Common myeloid progenitor, CD34-positive (primary cell): Measurements from ENCODE around the gene HAUS2.

Experiments used
- CTCF ChIA-PET: fragments of 350-600 bp; sonication (Branson Sonifier 250); formaldehyde crosslinking; loops from one replicate; lab custom pipeline; 2021; ENCODE audit warnings: antibody characterized with exemption; lab: Charles Lee
- POLR2A ChIA-PET: fragments of 350-600 bp; sonication (Branson Sonifier 250); formaldehyde crosslinking; loops from one replicate; lab custom pipeline; 2021; ENCODE audit warnings: antibody characterized with exemption; lab: Charles Lee
- DNase-seq, 3 donors: peaks; one replicate each; pipeline versions ENCODE4 v3.0.0 to v3.0.0-alpha.2; 2013
- H3K27ac ChIP-seq, 2 experiments: 1 replicate in 1 of 2; 2 replicates in 1 of 2; pipeline ENCODE4 v1.7.0; 2013; ENCODE audit warnings: inconsistent platforms in 2 of 2, low read length in 2 of 2, mild to moderate bottlenecking in 2 of 2, low read depth in 1 of 2, moderate library complexity in 1 of 2; ENCODE audit not compliant: severe bottlenecking in 2 of 2, insufficient read depth in 1 of 2, poor library complexity in 1 of 2
- H3K27me3 ChIP-seq, 5 experiments: replicated peaks in 2 of 5; 1 replicate in 3 of 5; 2 replicates in 2 of 5; pipeline versions ENCODE4 v1.6.1 to v1.7.0; 2013; ENCODE audit warnings: low read length in 4 of 5, mild to moderate bottlenecking in 2 of 5, moderate library complexity in 2 of 5, inconsistent platforms in 1 of 5; ENCODE audit not compliant: insufficient read depth in 5 of 5, control insufficient read depth in 4 of 5
- H3K36me3 ChIP-seq, 4 experiments: 1 replicate in 2 of 4; 2 replicates in 2 of 4; pipeline versions ENCODE4 v1.6.1 to v1.7.0; 2013; ENCODE audit warnings: low read length in 3 of 4, control low read depth in 1 of 4, mild to moderate bottlenecking in 1 of 4; ENCODE audit not compliant: control insufficient read depth in 4 of 4, insufficient read depth in 4 of 4
- H3K4me1 ChIP-seq, 4 experiments: 1 replicate in 3 of 4; 2 replicates in 1 of 4; pipeline versions ENCODE4 v1.6.1 to v1.7.1; 2013; ENCODE audit warnings: low read length in 3 of 4, mild to moderate bottlenecking in 3 of 4, control low read depth in 1 of 4, inconsistent platforms in 1 of 4, moderate library complexity in 1 of 4; ENCODE audit not compliant: control insufficient read depth in 4 of 4, insufficient read depth in 4 of 4; ENCODE audit errors: control extremely low read depth in 1 of 4
- H3K4me3 ChIP-seq, 7 experiments: 1 replicate in 4 of 7; 2 replicates in 3 of 7; pipeline versions ENCODE4 v1.5.1 to v1.7.0; 2013; ENCODE audit warnings: mild to moderate bottlenecking in 7 of 7, low read length in 6 of 7, moderate library complexity in 6 of 7, inconsistent platforms in 2 of 7, low read depth in 2 of 7, control low read depth in 1 of 7; ENCODE audit not compliant: insufficient read depth in 4 of 7, control insufficient read depth in 1 of 7; ENCODE audit errors: extremely low read depth in 1 of 7
- H3K9me3 ChIP-seq, 5 experiments: 1 replicate in 4 of 5; 2 replicates in 1 of 5; pipeline versions ENCODE4 v1.6.1 to v1.7.1; 2013; ENCODE audit warnings: low read length in 4 of 5, mild to moderate bottlenecking in 2 of 5, inconsistent platforms in 1 of 5, low read depth in 1 of 5, moderate library complexity in 1 of 5; ENCODE audit not compliant: control insufficient read depth in 4 of 5, insufficient read depth in 2 of 5; ENCODE audit errors: control extremely low read depth in 1 of 5
- WGBS: methylation state at CpG from one replicate; pipeline ENCODE4 v1.1.5; 2013; ENCODE audit not compliant: insufficient coverage; 5-methylcytosine and 5-hydroxymethylcytosine counted together

HAUS2 gene

GRCh38 chr15:42508263-42508690 is 40.4 kb upstream of the HAUS2 start:
- WGBS = 80% methylated on average over 8 of the region's 9 CpGs
- POLR2A ChIA-PET = no interaction called here
- Histone ChIP-seq H3K4me3 (no peak overlapping the region), H3K36me3 (peaks cover 2 to 6% (median 2%) of the 10 kb centered on the region in 4 experiments), H3K4me1 (peaks cover 12 to 26% (median 22%) of the 10 kb centered on the region in 4 experiments), H3K27ac (peak overlapping the region in 1 of 2 experiments; percentile 9), H3K27me3 (no peaks in the 10 kb centered on the region), H3K9me3 (no peaks in the 10 kb centered on the region)
- peak in 2 of 3 donors; percentile 69 to 83 for DNase-seq
- CTCF ChIA-PET = interaction anchor here (1.0 kb wide), 1 partner anchor 9 kb away, joined by 3 read pairs; no protein-coding TSS in a partner anchor

DNA sequence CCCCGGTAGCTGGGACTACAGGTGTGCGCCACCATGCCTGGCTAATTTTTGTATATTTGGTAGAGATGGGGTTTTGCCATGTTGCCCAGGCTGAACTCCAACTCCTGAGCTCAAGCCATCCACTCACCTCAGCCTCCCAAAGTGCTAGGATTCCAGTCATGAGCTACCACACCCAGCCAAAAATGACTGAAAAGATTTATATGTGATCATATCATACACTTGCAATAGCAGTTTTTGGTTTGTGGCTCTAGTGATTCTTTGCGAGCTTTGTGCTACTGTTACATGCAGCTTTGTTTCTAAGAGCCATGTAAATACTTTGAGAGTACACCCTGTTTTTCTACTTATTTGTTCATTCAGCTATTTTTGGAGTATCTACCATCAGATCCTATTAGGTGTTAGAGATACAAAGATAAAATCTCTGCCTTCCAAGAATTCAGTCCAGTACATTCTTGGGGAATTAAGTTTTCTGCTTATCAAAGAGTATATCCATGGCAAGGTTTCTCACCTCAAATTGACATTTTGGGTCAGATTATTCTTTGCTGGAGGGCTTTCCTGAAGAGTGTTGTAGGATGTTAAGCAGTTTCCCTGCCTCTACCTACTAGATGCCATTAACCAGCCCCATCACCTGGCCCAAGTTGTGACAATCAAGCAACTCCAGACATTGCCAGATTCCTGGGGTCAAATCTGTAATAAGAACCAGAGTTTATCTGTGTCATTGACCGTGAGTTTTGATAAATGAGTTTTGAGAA is 38.2 kb upstream of the HAUS2 start:
- peak overlapping the region in 5 of 7 experiments; percentile 10 to 75 (median 58) for H3K4me3 ChIP-seq
- H3K4me1 ChIP-seq = peaks cover 12 to 22% (median 20%) of the 10 kb centered on the region in 4 experiments
- no CpG with 5 or more reads among the region's 4 CpGs for WGBS
- no peaks in the 10 kb centered on the region for H3K27me3 ChIP-seq
- no peaks in the 10 kb centered on the region for H3K9me3 ChIP-seq
- POLR2A ChIA-PET = interaction anchor here (0.8 to 1.5 kb wide), 2 partner anchors 14 to 19 kb away, joined by 4 to 6 read pairs; partner anchors contain the start of genes SNAP23 and ZNF106
- peak overlapping the region; percentile 69 to 88 for H3K27ac ChIP-seq
- no peak for DNase-seq
- H3K36me3 ChIP-seq = peaks cover 2 to 23% (median 11%) of the 10 kb centered on the region in 4 experiments
- CTCF ChIA-PET = interaction anchor here (0.8 to 2.8 kb wide), 7 partner anchors 11 to 141 kb away, joined by 3 to 9 read pairs (median 6); partner anchors contain the start of genes HAUS2, LRRC57, SNAP23 and ZNF106

GRCh38 chr15:42511007-42511391 is 37.6 kb upstream of the HAUS2 start:
- ChIA-PET CTCF (interaction anchor here (0.8 to 2.8 kb wide), 6 partner anchors 11 to 141 kb away, joined by 3 to 9 read pairs (median 4); partner anchors contain the start of genes HAUS2, LRRC57 and ZNF106), POLR2A (interaction anchor here (0.8 to 1.5 kb wide), 3 partner anchors 10 to 20 kb away, joined by 4 to 11 read pairs (median 6); partner anchors contain the start of genes SNAP23 and ZNF106)
- peak overlapping the region in 6 of 7 experiments; percentile 10 to 75 (median 51) for H3K4me3 ChIP-seq
- peak overlapping the region; percentile 69 to 88 for H3K27ac ChIP-seq
- H3K36me3 ChIP-seq = peaks cover 4 to 27% (median 16%) of the 10 kb centered on the region in 4 experiments
- no CpG with 5 or more reads among the region's 4 CpGs for WGBS
- no peaks in the 10 kb centered on the region for H3K9me3 ChIP-seq
- peak in 2 of 3 donors; percentile 48 to 57 for DNase-seq
- peaks cover 12 to 22% (median 20%) of the 10 kb centered on the region in 4 experiments for H3K4me1 ChIP-seq
- H3K27me3 ChIP-seq = no peaks in the 10 kb centered on the region

GRCh38 chr15:42523331-42523730 is 25.3 kb upstream of the HAUS2 start:
- DNase-seq = no peak
- POLR2A ChIA-PET = no interaction called here
- WGBS = no CpG with 5 or more reads among the region's 2 CpGs
- H3K4me3 ChIP-seq = no peak overlapping the region
- CTCF ChIA-PET = no interaction called here
- H3K27ac ChIP-seq = no peak overlapping the region
- H3K4me1 ChIP-seq = no peaks in the 10 kb centered on the region
- H3K9me3 ChIP-seq = no peaks in the 10 kb centered on the region
- H3K27me3 ChIP-seq = no peaks in the 10 kb centered on the region
- peaks cover 7 to 42% (median 20%) of the 10 kb centered on the region in 4 experiments for H3K36me3 ChIP-seq

DNA sequence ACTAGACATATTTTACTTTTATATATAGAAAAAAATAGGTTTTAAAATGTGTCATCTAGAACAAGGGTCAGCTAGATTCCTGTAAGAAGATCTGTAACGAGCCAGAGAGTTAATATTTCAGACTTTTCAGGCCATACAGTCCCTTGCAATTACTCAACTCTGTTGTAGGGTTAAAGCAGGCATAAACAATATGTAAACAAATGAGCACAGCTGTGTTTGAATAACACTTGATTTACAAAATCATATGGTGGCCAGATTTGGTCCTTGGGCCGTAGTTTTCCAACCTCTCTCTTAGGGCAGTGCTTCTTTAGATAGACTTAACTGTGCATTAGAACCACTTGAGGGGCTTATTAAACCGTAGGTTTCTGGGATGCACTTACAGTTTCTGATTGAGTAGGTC is 19.7 kb upstream of the HAUS2 start:
- POLR2A ChIA-PET = no interaction called here
- WGBS = 97% methylated on average over 3 of the region's 3 CpGs
- CTCF ChIA-PET = interaction anchor here (1.0 to 1.1 kb wide), 3 partner anchors 18 to 120 kb away, joined by 3 to 4 read pairs (median 3); no protein-coding TSS in a partner anchor
- Histone ChIP-seq H3K27ac (no peak overlapping the region), H3K27me3 (no peaks in the 10 kb centered on the region), H3K36me3 (peaks cover 5 to 50% (median 35%) of the 10 kb centered on the region in 4 experiments), H3K9me3 (no peaks in the 10 kb centered on the region), H3K4me3 (no peak overlapping the region), H3K4me1 (no peaks in the 10 kb centered on the region)
- no peak for DNase-seq

DNA sequence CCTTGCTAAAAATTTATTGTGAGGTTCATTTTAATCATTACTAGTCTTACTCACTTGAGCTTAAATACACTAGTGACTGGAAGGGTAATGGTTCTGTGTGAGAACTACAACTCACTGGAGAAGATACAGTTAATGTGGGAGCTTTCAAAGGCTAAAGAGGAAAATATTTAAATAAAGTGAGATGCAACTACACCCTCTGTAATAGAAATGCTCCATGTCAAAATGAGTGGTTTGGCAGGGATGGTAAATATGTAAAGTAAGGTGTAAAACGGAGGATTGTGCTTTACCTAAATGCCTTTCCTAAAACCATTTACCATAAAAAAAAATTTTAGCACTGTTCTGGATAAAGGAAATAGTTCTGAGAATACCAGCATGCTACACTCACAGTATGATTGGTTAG is 15.4 kb upstream of the HAUS2 start:
- no peak for DNase-seq
- H3K27me3 ChIP-seq = no peaks in the 10 kb centered on the region
- H3K9me3 ChIP-seq = no peaks in the 10 kb centered on the region
- peaks cover 11 to 61% (median 33%) of the 10 kb centered on the region in 4 experiments for H3K36me3 ChIP-seq
- POLR2A ChIA-PET = no interaction called here
- H3K4me1 ChIP-seq = no peaks in the 10 kb centered on the region
- CTCF ChIA-PET = interaction anchor here (1.1 to 3.2 kb wide), 2 partner anchors 12 to 15 kb away, joined by 3 to 10 read pairs; no protein-coding TSS in a partner anchor
- no peak overlapping the region for H3K27ac ChIP-seq
- no CpG with 5 or more reads among the region's 1 CpG for WGBS
- no peak overlapping the region for H3K4me3 ChIP-seq
